HFF-Myc (cell line): Measurements from ENCODE around the gene COMT.

Experiments
- DNase-seq: peaks from one replicate; pipeline ENCODE4 v3.0.0-alpha.2; 2011; ENCODE audit warnings: low read depth; ENCODE audit errors: extremely low read depth
- H3K4me3 ChIP-seq: replicated peaks from 2 replicates; pipeline ENCODE4 v1.5.1; 2011; ENCODE audit warnings: low read depth, mild to moderate bottlenecking, control low read depth, low read length
- CTCF ChIP-seq: IDR thresholded peaks from 2 replicates; pipeline ENCODE4 v1.5.1; 2012; ENCODE audit warnings: mild to moderate bottlenecking, low read depth, low read length, control low read depth; ENCODE audit errors: missing control alignments

COMT gene

GRCh38 chr22:19941365-19942082 lies at the start of gene COMT, which contains the start of gene TXNRD2:
TSS of gene COMT (plus strand) at chr22:19941772. CDS start at chr22:19962527, 20,755 bp downstream.
TSS of gene TXNRD2 (minus strand) at chr22:19941818. CDS start at chr22:19941803, 15 bp downstream.
- H3K4me3 ChIP-seq, result peak within 1 kb of the TSS; percentile 76
- no peak for DNase-seq
- no peak for TF ChIP-seq CTCF

- DNase-seq, result peak; percentile 30
- no peak for TF ChIP-seq CTCF
- H3K4me3 ChIP-seq, result no peak overlapping the region; the same call in 1 of the 2 replicates
Measured at GRCh38 chr22:19892257-19892879, 49.2 kb upstream of the COMT start.

- no peak for DNase-seq
- no peak for TF ChIP-seq CTCF
- H3K4me3 ChIP-seq, result no peak overlapping the region
Measured at GRCh38 chr22:19892925-19893324, 48.6 kb upstream of the COMT start.

- H3K4me3 ChIP-seq, result no peak overlapping the region
- no peak for TF ChIP-seq CTCF
- DNase-seq, result no peak
Measured at GRCh38 chr22:19893363-19893762, 48.2 kb upstream of the COMT start.

- no peak for TF ChIP-seq CTCF
- H3K4me3 ChIP-seq, result no peak overlapping the region
- no peak for DNase-seq
Measured at GRCh38 chr22:19895160-19895849, 46.3 kb upstream of the COMT start.

GRCh38 chr22:19896665-19897355 lies 44.8 kb upstream of the COMT start:
- no peak overlapping the region for H3K4me3 ChIP-seq
- no peak for DNase-seq
- no peak for TF ChIP-seq CTCF
